GM12864 (cell line): ENCODE data around the gene NDUFB8.
A peak's percentile ranks its signal among the peaks of the same experiment; 100 is the strongest.

ENCODE experiments used
- DNase-seq: peaks from one replicate; pipeline ENCODE4 v3.0.0-alpha.2; 2011; ENCODE audit warnings: low read depth
- H3K4me3 ChIP-seq: 2 replicates; pipeline ENCODE4 v1.5.1; 2011; ENCODE audit warnings: mild to moderate bottlenecking, low read depth, low read length, control low read depth
- CTCF ChIP-seq: IDR thresholded peaks from 2 replicates; pipeline ENCODE4 v1.5.1; 2011; ENCODE audit warnings: low read depth, mild to moderate bottlenecking, moderate library complexity, low read length, control low read depth, inconsistent platforms; ENCODE audit errors: missing control alignments

NDUFB8 gene

GRCh38 chr10:100519311-100520051, 10.2 kb downstream of the NDUFB8 start, which contains the start of gene SEC31B:
TSS of gene SEC31B (minus strand) at chr10:100519861. CDS start at chr10:100516952, 2,909 bp downstream.
- no peak within 1 kb of the TSS for H3K4me3 ChIP-seq
- DNase-seq: no peak
- TF ChIP-seq CTCF: no peak

GRCh38 chr10:100518761-100519241, 10.9 kb downstream of the NDUFB8 start:
- no peak for DNase-seq
- TF ChIP-seq CTCF: peak; percentile 67
- no peak overlapping the region for H3K4me3 ChIP-seq

GRCh38 chr10:100516847-100517246, 12.8 kb downstream of the NDUFB8 start:
- no peak for DNase-seq
- no peak for TF ChIP-seq CTCF
- H3K4me3 ChIP-seq: no peak overlapping the region

- H3K4me3 ChIP-seq: no peak overlapping the region
- TF ChIP-seq CTCF: no peak
- no peak for DNase-seq
Observed at GRCh38 chr10:100515612-100516011, 14.1 kb downstream of the NDUFB8 start.

GRCh38 chr10:100510533-100511308, 18.9 kb downstream of the NDUFB8 start:
- DNase-seq: no peak
- H3K4me3 ChIP-seq: no peak overlapping the region
- no peak for TF ChIP-seq CTCF

GRCh38 chr10:100509241-100509840, 20.3 kb downstream of the NDUFB8 start:
- no peak for TF ChIP-seq CTCF
- H3K4me3 ChIP-seq: no peak overlapping the region
- no peak for DNase-seq
